Activated T-cell treated with anti-CD3 and anti-CD28 coated beads for 48 hours (primary cell): ENCODE results near the gene AREG.

Experiments used
- DNase-seq: peaks from one replicate; pipeline ENCODE4 v3.0.0-alpha.2; 2020; ENCODE audit warnings: low read depth

The AREG gene

DNA sequence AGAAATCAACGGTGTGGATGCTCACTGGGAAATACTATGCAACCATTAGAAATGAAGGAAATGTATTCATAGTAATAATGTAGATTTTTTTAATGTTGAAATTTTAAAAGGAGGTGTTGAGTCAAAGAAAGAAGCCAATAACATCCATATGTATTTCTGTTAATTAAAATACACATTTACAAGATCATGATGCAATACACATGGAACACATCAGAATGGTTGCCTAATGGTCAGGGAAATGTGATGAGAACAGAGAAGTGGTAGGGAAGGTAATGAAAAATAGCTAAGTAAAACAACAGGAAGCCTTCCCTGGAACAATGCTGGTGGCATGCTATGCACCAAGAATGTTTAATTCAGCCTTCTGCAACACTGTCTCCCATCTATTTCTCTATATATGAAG lies 18.2 kb downstream of the AREG start:
- no peak for DNase-seq

DNA sequence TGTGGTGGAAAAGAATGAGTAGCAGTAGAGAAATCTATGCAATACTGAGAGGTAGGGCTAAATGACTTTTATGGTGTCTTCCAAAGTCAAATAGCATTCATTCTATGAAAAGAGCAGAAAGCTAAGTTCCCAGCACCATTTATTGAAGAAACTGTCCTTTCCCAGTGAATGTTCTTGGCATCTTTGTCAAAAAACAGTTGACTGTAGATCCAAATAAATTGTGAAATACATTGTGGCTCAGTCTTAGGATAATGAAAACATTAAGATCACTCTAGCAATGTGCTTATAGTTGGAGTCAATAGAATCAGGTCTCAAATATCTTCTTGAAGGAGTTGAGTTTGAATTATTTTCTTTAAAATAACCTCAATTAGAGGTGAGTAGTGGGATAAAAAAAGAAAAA lies 19.4 kb downstream of the AREG start:
- no peak for DNase-seq

DNA sequence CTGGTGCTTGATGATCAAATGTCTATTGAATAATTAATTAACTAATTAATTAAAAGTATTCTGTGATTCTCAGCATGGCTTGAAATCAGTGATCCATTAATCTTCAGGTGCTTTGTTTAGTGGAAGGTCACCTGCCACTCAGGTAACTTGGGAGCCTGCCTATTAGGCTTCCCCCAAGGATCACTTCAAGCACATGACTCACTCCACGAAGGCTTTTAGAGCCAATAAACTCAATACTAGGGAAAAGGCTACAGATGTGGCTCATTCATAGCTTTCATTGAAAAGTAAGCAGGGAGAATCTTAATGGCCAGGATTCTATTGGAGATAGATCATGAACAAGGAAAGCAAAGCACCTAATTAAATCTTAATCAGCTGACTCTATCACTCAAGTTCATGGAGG lies 21.3 kb downstream of the AREG start:
- DNase-seq, result no peak

DNA sequence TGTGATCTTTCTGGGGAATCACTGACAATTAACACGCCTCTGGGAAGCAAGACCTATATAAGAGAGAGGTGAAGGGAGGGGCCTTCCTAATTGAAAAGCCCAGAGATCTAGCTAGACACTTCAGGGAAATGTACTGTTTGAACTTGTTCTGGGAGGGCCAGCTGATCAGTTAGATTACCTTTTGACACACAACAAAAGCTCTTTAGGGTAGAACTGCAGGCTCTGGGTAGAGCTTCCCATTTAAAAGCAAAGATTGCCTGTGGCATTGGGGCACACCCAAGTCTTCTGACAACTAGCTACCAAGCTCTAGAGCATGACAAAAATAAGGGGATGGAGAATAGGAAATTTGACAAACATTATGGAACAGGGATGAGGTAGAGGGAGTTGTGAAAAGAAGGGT lies 26.3 kb downstream of the AREG start:
- DNase-seq, result no peak

DNA sequence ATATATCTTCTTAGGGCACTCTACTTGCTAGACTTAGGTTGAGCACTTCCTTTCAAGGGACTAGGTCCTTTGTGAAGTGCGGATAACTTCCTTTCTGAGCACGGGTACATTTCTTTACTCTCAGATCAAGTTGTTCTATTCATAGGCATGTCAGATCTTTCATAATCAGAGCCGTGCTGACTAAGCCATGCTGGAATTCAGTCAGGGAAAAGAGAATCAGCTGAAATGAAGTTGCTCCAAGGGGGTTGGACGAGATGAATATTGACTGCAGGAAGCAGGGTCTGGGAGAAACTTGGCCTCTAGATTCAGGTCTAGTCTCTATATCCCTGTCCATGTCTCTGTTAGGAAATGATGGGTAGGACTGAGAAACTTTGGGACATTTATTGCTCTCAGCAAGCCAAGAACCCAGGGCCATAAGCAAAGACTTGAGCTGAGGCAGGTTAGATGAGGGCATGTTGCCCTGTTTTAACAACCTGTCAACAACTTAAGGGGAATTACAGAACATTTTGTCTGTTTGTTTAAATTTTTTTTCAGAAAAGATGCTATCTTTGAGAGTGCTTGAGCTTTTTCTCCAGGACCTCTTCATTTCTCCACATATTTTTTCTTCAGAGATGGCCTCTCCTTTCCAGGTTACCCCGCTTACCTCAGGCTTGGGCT lies 28.3 kb downstream of the AREG start:
- DNase-seq, result no peak

DNA sequence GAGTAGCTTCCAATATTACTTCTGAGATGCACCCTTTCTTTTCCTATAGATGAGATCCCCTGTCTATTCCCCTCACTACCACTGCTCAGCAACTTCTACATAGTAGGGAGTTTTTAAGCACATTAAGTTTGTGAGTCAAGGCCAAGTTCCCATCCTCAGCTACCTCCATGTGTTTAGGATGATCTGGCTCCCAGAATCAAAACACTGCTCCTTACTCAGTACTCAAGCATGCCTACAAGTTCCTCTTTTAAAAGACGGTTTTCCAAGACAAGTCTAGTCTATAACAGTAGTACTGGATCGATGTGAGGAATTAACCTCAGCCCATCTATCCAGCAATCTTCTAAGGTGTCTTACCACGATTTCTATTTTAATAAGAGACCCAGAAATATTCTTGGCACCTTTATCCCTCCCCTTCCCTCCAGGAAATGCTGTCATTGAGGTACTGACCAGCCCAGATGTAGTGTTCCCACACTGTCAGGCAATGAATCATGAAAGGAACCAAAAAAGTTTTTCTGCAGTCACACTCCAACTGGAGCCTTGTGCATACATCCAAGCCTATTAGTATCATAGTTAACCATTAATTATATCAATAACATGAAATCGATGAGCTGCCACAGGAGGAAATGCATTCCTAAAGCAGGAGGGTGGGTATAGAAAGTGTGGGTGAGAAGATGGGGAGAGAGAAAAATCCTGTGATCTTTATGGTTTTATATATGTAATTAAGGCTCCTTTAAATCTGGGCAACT lies 29.6 kb downstream of the AREG start:
- DNase-seq, result no peak

DNA sequence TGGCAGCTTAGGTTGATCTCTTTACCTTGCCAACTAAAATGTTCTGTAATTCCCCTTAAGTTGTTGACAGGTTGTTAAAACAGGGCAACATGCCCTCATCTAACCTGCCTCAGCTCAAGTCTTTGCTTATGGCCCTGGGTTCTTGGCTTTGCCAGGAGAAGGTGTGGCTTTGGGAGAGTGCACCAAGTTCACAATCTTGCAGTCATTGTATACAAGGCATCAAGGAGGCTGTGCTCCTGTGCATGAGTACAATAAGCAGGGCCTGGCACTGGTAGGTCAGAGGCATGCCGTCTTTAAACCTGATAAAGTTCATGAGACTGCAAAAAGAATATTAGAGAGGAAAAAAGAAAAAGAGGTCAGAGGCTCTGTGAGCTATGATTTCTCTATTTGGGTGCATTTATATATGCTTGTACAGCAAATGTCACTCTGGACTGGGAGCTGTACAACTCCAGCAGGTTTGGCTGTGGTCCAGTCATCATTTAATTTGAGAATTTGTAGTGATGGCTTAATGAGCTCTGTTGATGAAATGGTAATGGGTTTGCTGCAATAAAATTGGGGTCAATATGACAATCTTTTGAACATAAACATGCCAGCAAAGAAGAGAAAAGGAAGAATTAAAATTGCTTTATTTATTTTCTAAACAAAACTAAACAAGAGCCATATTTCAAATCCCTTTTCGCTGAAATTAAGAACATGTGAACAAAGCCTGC lies 30.3 kb downstream of the AREG start:
- no peak for DNase-seq

DNA sequence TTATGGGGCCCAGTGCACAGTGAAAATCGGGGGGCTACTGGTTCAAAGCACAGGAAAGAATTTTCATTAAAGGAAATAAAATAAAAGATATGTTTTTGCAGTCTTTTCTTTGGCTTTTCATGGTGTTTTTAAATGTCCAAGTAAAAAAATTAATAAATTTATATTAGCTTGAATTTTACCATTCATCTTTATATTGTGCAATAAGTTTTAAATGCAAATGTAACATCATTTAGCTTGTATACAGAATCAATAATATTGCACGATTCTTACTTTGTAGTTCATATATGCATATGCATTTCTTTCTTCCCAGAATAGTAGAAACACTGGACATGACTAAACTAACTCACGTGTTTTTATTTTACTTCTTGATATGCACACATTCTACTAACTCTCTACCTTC lies 31.0 kb downstream of the AREG start:
- no peak for DNase-seq

DNA sequence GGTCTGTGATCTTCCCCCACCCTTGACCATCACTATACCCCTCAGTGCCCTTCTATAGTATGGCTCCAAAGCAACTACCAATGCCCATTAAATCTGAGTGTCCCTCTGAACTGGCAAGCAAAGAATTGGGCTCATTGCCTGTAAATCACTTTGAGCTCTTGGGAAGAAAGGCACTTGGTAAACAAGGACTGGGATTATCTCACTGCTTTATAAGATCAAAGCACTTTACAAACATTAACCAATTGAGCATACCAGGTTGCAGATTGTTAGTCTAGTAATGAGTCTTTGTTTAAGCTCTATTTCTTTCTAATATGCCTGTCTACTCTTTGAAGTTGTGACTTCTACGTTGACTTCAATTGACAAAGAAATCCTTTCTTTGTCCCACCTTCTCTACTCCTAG lies 34.1 kb downstream of the AREG start:
- no peak for DNase-seq

DNA sequence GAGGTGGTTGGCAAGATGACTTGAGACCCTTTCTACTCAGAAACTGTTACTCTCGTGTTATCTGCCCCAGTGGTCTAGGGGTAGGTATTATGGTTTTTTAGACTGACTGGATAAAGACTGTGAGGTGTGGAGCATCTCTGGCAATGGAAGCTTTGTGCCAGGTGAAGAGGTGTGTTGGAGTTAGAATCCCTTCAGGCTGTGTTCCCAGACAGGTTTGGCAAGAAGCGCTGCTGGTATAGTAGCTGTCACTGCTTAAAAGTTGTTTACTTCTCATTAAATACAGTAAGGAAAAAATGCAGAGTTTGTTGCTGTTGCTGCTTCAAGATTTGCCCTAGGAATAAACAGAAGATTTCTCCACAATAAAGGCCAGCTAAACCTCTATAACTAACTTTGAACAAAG lies 35.3 kb downstream of the AREG start:
- no peak for DNase-seq

DNA sequence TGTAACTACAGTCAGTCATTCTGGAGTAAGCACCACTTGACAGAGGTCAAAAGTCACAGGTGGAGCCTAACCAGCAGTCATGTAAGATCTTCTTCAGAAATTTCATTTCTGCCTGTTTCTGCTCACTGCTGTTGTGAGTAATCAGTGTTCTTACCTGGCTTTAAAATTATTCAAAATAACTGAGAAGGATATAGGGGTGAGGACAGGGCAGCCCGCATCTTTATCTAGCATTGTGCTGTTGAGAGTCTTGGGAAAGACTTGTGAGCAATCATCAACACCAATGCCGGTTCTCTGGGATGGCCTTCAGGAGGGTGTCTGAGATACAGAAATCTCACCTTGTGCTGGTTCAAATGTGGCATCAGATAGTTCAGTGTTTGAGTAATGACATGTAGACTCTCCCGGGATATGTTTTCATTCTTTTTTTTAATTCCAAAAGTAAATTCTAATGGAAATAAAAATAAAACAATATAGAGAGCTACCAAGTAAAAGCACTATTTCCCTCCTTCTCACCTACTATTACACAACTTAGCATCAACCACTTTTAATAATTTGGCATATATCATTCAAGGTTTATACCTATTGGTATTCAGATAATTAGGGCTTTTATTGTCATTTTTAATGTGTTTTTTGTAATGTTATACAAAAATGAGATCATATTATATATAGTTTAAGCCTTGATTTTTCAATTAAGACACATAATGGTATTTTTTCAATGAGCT lies 37.1 kb downstream of the AREG start:
- no peak for DNase-seq

DNA sequence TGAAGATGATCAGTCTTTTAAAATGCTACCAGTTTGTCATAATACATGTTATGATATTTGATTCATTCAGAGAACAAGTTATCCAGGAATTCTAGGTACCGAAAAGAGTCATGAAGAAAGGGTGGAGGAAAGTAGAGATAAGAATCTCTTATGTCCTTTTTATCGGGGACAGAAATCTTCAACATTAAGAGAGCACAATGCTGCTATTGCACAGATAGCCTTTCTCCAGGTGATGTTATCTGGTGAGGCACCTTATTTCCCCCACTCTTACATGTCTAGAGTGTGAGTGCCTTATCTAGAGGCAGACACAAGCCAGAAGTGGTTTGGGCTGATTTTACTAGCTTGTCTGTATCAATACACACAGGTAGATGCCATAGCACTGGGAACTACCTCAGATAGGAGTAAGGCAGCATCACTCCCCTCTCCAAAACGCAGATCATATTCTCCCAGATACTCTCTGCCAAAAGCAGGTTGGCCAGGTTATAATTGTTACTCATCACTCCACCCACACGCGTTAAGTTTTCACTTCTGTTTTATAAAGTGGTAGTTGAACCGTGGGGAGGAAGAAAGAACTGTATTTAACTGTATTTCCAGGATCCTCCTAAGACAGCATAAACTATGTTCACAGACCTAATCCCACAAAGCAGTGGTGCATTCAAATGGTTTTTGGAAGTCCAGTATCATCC lies 38.4 kb downstream of the AREG start:
- no peak for DNase-seq

DNA sequence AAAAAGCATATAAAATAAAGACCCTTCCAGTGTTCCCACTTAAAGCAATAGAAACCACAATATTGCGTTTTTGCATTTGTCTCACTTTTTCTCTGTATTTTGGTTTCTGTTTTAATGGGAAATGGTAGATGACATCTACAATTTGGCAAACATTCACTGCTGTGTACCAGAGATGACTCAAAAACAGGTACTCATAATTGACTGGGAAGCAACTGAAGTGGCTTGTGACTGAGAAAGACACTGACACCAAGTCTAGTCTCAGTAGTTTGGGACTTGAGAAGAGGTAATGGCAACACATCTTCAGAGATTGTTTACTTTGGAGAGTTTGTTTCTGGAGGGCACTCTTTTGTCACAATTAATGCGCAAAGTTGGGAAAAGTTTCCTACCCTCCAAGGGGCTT lies 42.0 kb downstream of the AREG start:
- no peak for DNase-seq

DNA sequence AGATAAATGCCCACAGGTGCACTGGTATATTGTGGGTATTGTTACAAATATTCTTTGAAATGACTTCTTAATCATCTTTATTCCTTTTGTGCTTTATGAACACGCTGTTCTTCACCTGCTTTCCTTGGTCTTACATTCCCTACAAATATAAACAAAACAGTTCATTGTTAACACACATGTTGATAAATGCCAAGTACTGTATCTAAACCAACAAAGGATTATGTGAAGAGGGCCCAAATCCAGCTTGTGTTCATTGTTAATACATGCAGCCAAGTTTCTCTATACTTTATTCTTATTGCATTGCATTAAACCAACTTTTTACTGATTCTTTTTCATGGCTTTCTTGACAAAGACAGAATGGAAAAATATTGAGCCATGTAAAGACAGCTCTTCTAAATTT lies 42.8 kb downstream of the AREG start:
- no peak for DNase-seq

DNA sequence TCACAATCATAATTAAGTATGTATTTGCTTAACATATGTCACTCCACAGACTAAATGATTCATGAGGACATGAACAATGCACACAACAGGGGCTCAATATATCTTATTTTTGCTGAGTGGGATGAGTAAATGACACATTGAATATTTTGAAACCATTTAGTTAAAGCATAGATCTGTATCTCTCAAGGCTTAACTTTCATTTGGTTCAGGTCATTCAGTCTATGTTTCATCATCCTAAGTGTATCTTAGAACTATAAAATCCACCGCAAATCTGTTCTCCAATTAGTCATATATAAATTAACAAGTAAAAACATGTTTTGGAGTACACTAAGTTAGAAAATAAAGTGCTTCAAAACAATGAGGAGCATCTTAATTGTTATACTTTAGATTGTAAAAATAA lies 45.8 kb downstream of the AREG start:
- DNase-seq, result no peak

DNA sequence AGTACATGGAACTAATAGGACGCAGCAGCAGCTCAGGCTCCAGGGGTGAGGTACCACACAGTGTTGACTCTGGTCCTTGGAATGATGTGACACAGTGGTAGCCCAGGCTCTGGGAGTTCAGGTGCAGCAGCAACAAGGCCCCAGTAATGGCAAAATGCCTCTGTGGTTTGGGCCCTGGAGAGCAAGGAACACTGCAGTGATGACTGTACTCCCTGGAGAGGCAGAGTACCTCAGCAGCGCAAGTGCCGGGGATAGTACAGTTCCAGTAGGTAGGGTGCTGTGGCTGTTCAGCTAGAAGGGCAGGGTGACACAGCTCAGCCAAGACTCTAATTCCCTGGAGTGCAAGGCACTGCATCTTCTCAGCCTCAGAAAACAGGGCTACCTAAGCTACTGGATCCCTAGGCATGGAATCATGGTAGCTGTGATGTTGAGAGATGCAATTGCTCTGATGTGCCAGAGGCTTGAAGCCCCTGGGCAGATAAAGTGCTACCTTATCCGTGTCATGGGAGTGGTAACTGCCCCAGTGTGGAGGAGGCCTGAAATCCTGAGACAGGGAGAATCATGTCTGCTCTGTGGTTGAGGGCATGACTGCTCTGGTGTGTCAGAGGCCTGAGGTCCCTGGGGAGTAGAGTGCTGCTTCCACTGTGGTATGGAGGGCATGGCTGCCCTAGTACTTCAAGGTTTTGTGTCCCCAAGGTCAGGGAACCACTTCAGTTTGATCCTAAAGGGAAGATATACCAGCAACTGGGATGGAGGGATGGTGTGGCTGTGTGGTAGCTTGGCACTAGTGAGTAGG lies 55.2 kb downstream of the AREG start:
- DNase-seq, result no peak

DNA sequence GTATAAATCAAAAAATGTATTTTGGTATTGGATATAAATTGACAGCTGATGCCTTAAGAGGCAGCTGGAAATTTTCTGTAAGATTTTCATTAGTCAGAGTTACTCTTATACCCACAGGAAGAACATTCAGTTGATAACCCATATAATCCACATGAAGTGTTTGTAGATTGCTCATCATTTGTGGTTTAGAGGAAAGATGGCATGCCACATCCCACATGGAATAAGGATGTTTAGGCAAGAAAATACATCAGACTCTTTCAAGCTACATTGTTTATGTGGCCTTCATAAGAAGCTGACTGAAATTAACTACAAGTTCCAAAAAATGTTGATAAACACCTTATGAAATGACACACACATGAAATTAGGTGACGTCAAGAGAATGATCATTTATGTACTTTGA lies 56.6 kb downstream of the AREG start:
- no peak for DNase-seq

DNA sequence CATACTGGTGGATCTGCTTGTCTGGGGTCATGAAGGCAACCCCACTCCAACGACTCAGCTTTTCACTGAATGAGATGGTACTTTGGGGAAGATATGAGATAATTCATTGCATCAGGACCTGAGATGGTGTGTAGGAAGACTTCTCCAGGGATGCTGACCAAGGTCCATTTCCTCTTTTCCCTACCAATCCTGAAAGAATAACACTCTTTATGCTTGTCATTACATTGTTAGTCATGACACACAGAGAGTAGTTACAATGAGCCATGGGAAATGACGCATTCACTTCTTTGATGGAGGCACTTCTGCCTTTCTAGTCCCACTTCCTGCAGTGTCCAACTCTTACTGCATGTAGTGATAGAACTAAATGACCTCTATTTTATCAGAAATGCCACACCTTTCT lies 58.6 kb downstream of the AREG start:
- DNase-seq, result no peak

DNA sequence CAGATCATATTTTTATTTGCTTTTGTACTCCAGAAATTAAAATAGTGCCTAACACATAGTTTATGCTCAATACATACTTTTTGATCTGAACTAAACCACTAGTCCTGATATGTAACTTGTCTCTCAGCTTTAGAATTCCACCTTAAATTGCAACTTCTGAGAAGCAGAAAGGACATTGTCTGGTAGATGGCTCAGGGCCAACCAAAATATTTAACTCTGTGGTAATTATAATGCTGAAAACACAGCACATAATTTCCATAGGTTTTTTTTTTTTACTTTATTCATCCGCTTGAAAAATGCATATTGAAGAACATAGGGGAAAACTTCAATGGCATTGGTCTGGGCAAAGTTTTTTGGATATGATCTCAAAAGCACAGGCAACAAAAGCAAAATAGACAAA lies 59.3 kb downstream of the AREG start:
- no peak for DNase-seq
